Panc1 (cell line): ENCODE results near the gene AANAT. TPM values are rescaled to one million over a fixed set of nuclear protein-coding genes. Genes with fewer than 3 reads are reported as not detected.

Source experiments
- ATAC-seq: fragments of 200-7000 bp; cut with Tn5 transposase; 2 replicates; pipeline ENCODE4 v1.9.1; 2020; ENCODE audit warnings: mild to moderate bottlenecking, moderate library complexity
- Bru-seq: library from RNA; stranded (reverse); fragments of 400-500 nt; gene quantifications from one replicate; lab custom pipeline; 2021; lab: Mats Ljungman, UMichigan
- BruChase-seq, 2 experiments: library from RNA; stranded (reverse); fragments of 400-500 nt; gene quantifications; one replicate each; lab custom pipeline; 2021; lab: Mats Ljungman, UMichigan
- BruUV-seq: library from RNA; stranded (reverse); fragments of 400-500 nt; replicated peaks from 2 replicates; lab custom pipeline; 2021; lab: Mats Ljungman, UMichigan
- CTCF ChIA-PET: fragments of 300-600 bp; sonication (Branson Sonifier 250); formaldehyde crosslinking; loops from one replicate; lab custom pipeline; 2022; ENCODE audit warnings: antibody characterized with exemption; lab: Charles Lee
- POLR2A ChIA-PET: fragments of 300-600 bp; sonication (Branson Sonifier 250); formaldehyde crosslinking; loops from one replicate; lab custom pipeline; 2022; ENCODE audit warnings: antibody characterized with exemption; lab: Charles Lee
- DNase-seq: peaks from one replicate; pipeline ENCODE4 v3.0.0-alpha.2; 2010; ENCODE audit warnings: low read depth, low spot score
- H3K27ac ChIP-seq: 2 replicates; pipeline ENCODE4 v1.5.1; 2011; ENCODE audit warnings: mild to moderate bottlenecking, low read length, inconsistent platforms
- H3K27me3 ChIP-seq: fragments of 200-500 bp; sonication (Bioruptor generic); 2 replicates; pipeline ENCODE4 v1.6.0; 2014; ENCODE audit warnings: low read length, inconsistent platforms; ENCODE audit not compliant: control insufficient read depth, insufficient read depth
- H3K36me3 ChIP-seq: fragments of 200-500 bp; sonication (Bioruptor generic); 2 replicates; pipeline ENCODE4 v1.5.1; 2014; ENCODE audit warnings: inconsistent platforms, mild to moderate bottlenecking, low read length, moderate library complexity; ENCODE audit not compliant: control insufficient read depth, insufficient read depth
- H3K4me1 ChIP-seq: 2 replicates; pipeline ENCODE4 v1.5.1; 2011; ENCODE audit warnings: inconsistent platforms, mild to moderate bottlenecking, low read length, moderate library complexity; ENCODE audit not compliant: control insufficient read depth, insufficient read depth
- H3K4me3 ChIP-seq, 2 experiments: 2 replicates each; pipeline ENCODE4 v1.5.1; 2011 to 2012; ENCODE audit warnings: low read depth in 2 of 2, low read length in 2 of 2, mild to moderate bottlenecking in 2 of 2, inconsistent platforms in 1 of 2, moderate library complexity in 1 of 2
- H3K9me3 ChIP-seq: fragments of 200-500 bp; sonication (Bioruptor generic); 2 replicates; pipeline ENCODE4 v1.5.1; 2014; ENCODE audit warnings: low read depth, mild to moderate bottlenecking, inconsistent platforms, low read length, moderate library complexity; ENCODE audit not compliant: control insufficient read depth, insufficient read depth
- POLR2AphosphoS5 ChIP-seq: IDR thresholded peaks from 2 replicates; pipeline ENCODE4 v1.6.1; 2012; ENCODE audit warnings: mild to moderate bottlenecking, low read depth, low read length, moderate library complexity
- SIN3A ChIP-seq: IDR thresholded peaks from 2 replicates; pipeline ENCODE4 v1.6.1; 2012; ENCODE audit warnings: low read depth, mild to moderate bottlenecking, low read length, moderate library complexity, borderline replicate concordance; ENCODE audit not compliant: insufficient read depth
- TCF7L2 ChIP-seq: IDR thresholded peaks from 2 replicates; pipeline ENCODE4 v1.6.1; 2011; ENCODE audit warnings: mild to moderate bottlenecking, low read depth, low read length, inconsistent platforms
- in situ Hi-C: cut with HindIII; loops from 2 replicates; pipeline ENCODE4 v1.10.0; 2016; ENCODE audit warnings: low sequenced_read_pairs, low pct_unique_long_range_greater_than_20kb
- intact Hi-C: fragments of 100-400 bp; cut with micrococcal nuclease; formaldehyde crosslinking; loops from one replicate; pipeline ENCODE4 v1.10.0; 2022; ENCODE audit not compliant: unreplicated experiment
- long read RNA-seq: library from polyadenylated mRNA; unstranded; transcript quantifications from one replicate; pipeline ENCODE4 v2.0.0, GENCODE V29; 2021; ENCODE audit not compliant: unreplicated experiment
- polyA plus RNA-seq: library from polyadenylated mRNA; unstranded; fragments of >200 nt; gene quantifications from one replicate; pipeline ENCODE4 v1.2.1, GENCODE V29; 2012; ENCODE audit warnings: missing spikeins; ENCODE audit not compliant: insufficient read length
- total RNA-seq: library from RNA; stranded (reverse); gene quantifications from one replicate; pipeline ENCODE4 v1.2.1, GENCODE V29; 2021; ENCODE audit not compliant: unreplicated experiment
- TF ChIP-seq, protein P1 (sequence below): fragments of 450-650 bp; IDR thresholded peaks from 2 replicates; pipeline ENCODE4 v1.5.1; 2017; ENCODE audit warnings: mild to moderate bottlenecking

The AANAT gene
- total RNA-seq (not detected), Bru-seq, nascent RNA (percentile 16 among the genes with signal in this experiment), BruChase-seq, experiment 1, labeled RNA remaining after a 2-hour chase (percentile 28 among the genes with signal in this experiment), BruChase-seq, experiment 2, labeled RNA remaining after a 6-hour chase (percentile 24 among the genes with signal in this experiment)
- polyA plus RNA-seq = 0.24 TPM
- long read RNA-seq = 0 reads

GRCh38 chr17:76467366-76467765 lies at the start of gene AANAT:
Gene AANAT, plus strand, starts transcription at chr17:76467603. Its CDS starts 1,144 bp downstream, at chr17:76468747.
- no peaks in the 10 kb centered on the region for H3K27me3 ChIP-seq
- H3K36me3 ChIP-seq = no peaks in the 10 kb centered on the region
- BruUV-seq = no TSS peak
- H3K9me3 ChIP-seq = no peaks in the 10 kb centered on the region
- DNase-seq (no peak), ATAC-seq (no peak)
- in situ Hi-C loops (no loop called here), intact Hi-C loops (no loop called here)
- TF ChIP-seq POLR2AphosphoS5 (no peak), TCF7L2 (no peak), SIN3A (no peak)
- ChIA-PET CTCF (interaction anchor here (0.5 to 1.9 kb wide), 9 partner anchors 14 to 753 kb away, joined by 3 to 10 read pairs (median 4); partner anchors contain the start of gene ST6GALNAC2), POLR2A (interaction anchor here (0.6 kb wide), 1 partner anchor 99 kb away, joined by 7 read pairs; no protein-coding TSS in a partner anchor)
- H3K4me3 ChIP-seq = no peak within 1 kb of the TSS
- H3K27ac ChIP-seq = no peak within 1 kb of the TSS
- H3K4me1 ChIP-seq = peaks cover 5% of the 10 kb centered on the region; the same call in 1 of the 2 replicates

DNA sequence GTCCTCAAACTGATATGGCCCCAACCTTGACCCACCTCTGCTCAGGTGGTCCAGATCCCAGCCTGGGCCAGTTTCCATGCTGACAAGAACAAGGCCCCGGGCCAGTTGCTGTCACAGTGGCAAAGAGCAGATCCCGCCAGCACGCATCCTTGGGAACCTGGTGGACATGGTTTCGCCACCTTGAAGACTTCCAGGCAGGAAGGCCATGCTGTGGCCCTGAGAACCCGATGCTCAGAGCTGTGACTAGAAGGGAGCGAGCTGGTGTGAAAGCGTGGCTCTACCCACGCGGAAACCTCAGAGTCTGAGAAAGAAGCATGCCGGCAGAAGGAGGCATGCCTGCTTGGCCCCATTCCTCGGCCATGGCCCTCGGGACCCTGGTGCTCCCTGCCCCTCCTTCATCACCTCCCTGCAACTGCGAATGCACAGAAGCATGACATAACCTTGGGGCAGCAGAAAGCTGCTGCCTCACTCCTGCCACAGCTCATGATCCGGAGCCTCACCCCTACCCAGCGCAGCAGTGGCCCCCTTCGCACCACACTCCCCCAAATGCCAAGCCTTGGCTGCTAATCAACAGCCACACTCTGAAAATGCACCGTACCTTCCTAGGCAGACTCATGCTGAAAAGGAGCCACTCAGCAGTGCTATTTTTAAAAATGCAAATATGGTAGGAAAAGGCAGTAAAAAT lies 47.7 kb upstream of the AANAT start:
- CTCF ChIA-PET = no interaction called here

GRCh38 chr17:76420356-76421043 lies 46.9 kb upstream of the AANAT start:
- Histone ChIP-seq H3K27ac (no peak overlapping the region), H3K9me3 (no peaks in the 10 kb centered on the region), H3K27me3 (no peaks in the 10 kb centered on the region), H3K4me3 (no peak overlapping the region), H3K36me3 (no peaks in the 10 kb centered on the region), H3K4me1 (no peaks in the 10 kb centered on the region; the same call in 1 of the 2 replicates)
- CTCF ChIA-PET = no interaction called here
- POLR2A ChIA-PET = no interaction called here
- TF ChIP-seq POLR2AphosphoS5 (no peak), TCF7L2 (no peak)
- TF ChIP-seq, protein P1, sequence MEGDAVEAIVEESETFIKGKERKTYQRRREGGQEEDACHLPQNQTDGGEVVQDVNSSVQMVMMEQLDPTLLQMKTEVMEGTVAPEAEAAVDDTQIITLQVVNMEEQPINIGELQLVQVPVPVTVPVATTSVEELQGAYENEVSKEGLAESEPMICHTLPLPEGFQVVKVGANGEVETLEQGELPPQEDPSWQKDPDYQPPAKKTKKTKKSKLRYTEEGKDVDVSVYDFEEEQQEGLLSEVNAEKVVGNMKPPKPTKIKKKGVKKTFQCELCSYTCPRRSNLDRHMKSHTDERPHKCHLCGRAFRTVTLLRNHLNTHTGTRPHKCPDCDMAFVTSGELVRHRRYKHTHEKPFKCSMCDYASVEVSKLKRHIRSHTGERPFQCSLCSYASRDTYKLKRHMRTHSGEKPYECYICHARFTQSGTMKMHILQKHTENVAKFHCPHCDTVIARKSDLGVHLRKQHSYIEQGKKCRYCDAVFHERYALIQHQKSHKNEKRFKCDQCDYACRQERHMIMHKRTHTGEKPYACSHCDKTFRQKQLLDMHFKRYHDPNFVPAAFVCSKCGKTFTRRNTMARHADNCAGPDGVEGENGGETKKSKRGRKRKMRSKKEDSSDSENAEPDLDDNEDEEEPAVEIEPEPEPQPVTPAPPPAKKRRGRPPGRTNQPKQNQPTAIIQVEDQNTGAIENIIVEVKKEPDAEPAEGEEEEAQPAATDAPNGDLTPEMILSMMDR = no peak
- ATAC-seq (no peak), DNase-seq (no peak)
- BruUV-seq = no TSS peak
- intact Hi-C loops (no loop called here), in situ Hi-C loops (no loop called here)

More for the DNA sequence above, 47.7 kb upstream of the AANAT start:
- no TSS peak for BruUV-seq
- POLR2A ChIA-PET = no interaction called here
- no peak overlapping the region for H3K27ac ChIP-seq
- DNase-seq (no peak), ATAC-seq (no peak)
- H3K4me1 ChIP-seq = no peaks in the 10 kb centered on the region; the same call in 1 of the 2 replicates
- no peaks in the 10 kb centered on the region for H3K36me3 ChIP-seq
- no peak overlapping the region for H3K4me3 ChIP-seq
- no peaks in the 10 kb centered on the region for H3K27me3 ChIP-seq
- intact Hi-C loops (no loop called here), in situ Hi-C loops (no loop called here)
- no peaks in the 10 kb centered on the region for H3K9me3 ChIP-seq
- TF ChIP-seq SIN3A (no peak), POLR2AphosphoS5 (no peak)
